Astrocyte of the cerebellum (primary cell): ENCODE measurements around the gene CMKLR1.

ENCODE experiments used
- DNase-seq: peaks from one replicate; pipeline ENCODE4 v3.0.0-alpha.2; 2011; ENCODE audit warnings: low read depth
- H3K4me3 ChIP-seq: 2 replicates; pipeline ENCODE4 v1.5.1; 2011; ENCODE audit warnings: mild to moderate bottlenecking, low read depth, low read length, moderate library complexity
- in situ Hi-C: cut with HindIII; loops from 2 replicates; pipeline ENCODE4 v1.10.0; 2017; ENCODE audit warnings: low sequenced_read_pairs
- TF ChIP-seq, protein P1 (sequence below): IDR thresholded peaks from 2 replicates; pipeline ENCODE4 v1.5.1; 2012; ENCODE audit warnings: low read length, low read depth, moderate library complexity, mild to moderate bottlenecking; ENCODE audit errors: missing control alignments

The CMKLR1 gene

GRCh38 chr12:108297895-108298760 is 41.0 kb downstream of the CMKLR1 start:
- in situ Hi-C loops = no loop called here
- TF ChIP-seq, protein P1, sequence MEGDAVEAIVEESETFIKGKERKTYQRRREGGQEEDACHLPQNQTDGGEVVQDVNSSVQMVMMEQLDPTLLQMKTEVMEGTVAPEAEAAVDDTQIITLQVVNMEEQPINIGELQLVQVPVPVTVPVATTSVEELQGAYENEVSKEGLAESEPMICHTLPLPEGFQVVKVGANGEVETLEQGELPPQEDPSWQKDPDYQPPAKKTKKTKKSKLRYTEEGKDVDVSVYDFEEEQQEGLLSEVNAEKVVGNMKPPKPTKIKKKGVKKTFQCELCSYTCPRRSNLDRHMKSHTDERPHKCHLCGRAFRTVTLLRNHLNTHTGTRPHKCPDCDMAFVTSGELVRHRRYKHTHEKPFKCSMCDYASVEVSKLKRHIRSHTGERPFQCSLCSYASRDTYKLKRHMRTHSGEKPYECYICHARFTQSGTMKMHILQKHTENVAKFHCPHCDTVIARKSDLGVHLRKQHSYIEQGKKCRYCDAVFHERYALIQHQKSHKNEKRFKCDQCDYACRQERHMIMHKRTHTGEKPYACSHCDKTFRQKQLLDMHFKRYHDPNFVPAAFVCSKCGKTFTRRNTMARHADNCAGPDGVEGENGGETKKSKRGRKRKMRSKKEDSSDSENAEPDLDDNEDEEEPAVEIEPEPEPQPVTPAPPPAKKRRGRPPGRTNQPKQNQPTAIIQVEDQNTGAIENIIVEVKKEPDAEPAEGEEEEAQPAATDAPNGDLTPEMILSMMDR = no peak
- no peak overlapping the region for H3K4me3 ChIP-seq
- DNase-seq = no peak

GRCh38 chr12:108297424-108297823 is 41.7 kb downstream of the CMKLR1 start:
- TF ChIP-seq, protein P1 = no peak
- H3K4me3 ChIP-seq = no peak overlapping the region
- in situ Hi-C loops = no loop called here
- DNase-seq = no peak

GRCh38 chr12:108296945-108297344 is 42.2 kb downstream of the CMKLR1 start:
- no peak overlapping the region for H3K4me3 ChIP-seq
- TF ChIP-seq, protein P1 = no peak
- no peak for DNase-seq

DNA sequence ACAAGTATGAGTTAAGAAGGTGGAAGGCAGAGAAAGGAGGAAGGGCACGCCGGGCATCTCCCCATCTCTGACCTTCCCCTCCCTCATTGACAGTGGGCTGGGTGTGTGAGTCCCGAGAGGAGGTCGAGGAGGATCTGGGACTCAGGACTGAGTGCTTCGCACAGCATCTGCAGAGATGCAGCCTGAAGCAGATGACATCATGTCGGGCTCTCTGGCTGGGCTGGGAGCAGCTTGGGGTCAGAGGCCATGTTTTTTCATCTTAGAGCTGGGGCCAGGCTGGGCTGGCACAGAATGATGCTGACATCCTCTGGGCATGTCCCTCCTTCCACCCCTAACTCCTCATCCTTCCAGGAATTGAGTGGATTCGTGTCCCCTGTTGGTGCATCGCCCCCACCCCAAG is 43.5 kb downstream of the CMKLR1 start:
- no peak for DNase-seq
- in situ Hi-C loops = no loop called here
- TF ChIP-seq, protein P1 = no peak
- no peak overlapping the region for H3K4me3 ChIP-seq

More at GRCh38 chr12:108296945-108297344, 42.2 kb downstream of the CMKLR1 start:
- in situ Hi-C loops = no loop called here

- TF ChIP-seq, protein P1 = no peak
- DNase-seq = no peak
- in situ Hi-C loops = no loop called here
- H3K4me3 ChIP-seq = no peak overlapping the region
Observed at GRCh38 chr12:108289350-108290161, 49.6 kb downstream of the CMKLR1 start.

DNA sequence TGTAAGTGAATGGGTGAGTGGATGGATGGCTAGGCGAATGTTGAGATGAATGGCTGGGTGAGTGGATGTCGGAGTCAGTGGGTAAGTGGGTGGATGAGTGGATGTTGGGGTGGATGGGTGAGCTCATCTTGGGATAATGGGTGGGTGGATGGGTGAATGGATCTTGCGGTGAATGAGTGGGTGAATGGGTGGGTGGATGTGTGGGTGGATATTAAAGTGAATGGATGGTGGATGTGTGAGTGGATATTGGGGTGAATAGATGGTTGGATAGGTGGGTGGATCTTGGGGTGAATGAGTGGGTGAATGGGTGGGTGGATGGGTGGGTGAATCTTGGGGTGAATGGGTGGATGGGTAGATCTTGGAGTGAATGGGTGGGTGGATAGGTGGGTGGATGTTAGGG is 51.9 kb downstream of the CMKLR1 start:
- no peak for DNase-seq
- TF ChIP-seq, protein P1 = no peak
- H3K4me3 ChIP-seq = no peak overlapping the region
- in situ Hi-C loops = no loop called here
